ENCODE results near the gene ORM1. TPM values are rescaled to one million over a fixed set of nuclear protein-coding genes. Genes with fewer than 3 reads are reported as not detected.

ORM1 gene
- total and polyA plus RNA-seq, 9 donors, result 0.30 to 11.9 (median 2.1) TPM; not detected in 4

GRCh38 chr9:114339130-114339908 lies 16.4 kb downstream of the ORM1 start:
- Histone ChIP-seq H3K4me1 (ENCODE audit: insufficient read depth) (no peaks in the 10 kb centered on the region), H3K4me3 (no peak overlapping the region), H3K9me3 (no peaks in the 10 kb centered on the region), H3K36me3 (no peaks in the 10 kb centered on the region), H3K27me3 (no peaks in the 10 kb centered on the region), H3K27ac (no peak overlapping the region)
- 80 to 82% (median 81%) methylated on average over 16 of the region's 16 CpGs for WGBS, 3 donors
- intact Hi-C loops (cut with DNase I), result loop anchor here in 1 of 4 donors (5.0 kb wide), 1 partner anchor 48 kb away; the partner anchor contains the start of gene AKNA
- no peak for TF ChIP-seq POLR2A (IDR thresholded peaks at IDR 0.05)
- TF ChIP-seq CTCF (IDR thresholded peaks at IDR 0.05), result peak; percentile 45 to 64 (median 53)
- TF ChIP-seq EP300 (IDR thresholded peaks at IDR 0.05), result no peak
- DNase-seq, result peak in 4 of 5 donors; percentile 58 to 74 (median 62)

GRCh38 chr9:114341152-114341830 lies 18.4 kb downstream of the ORM1 start:
- 82 to 85% (median 84%) methylated on average over 12 of the region's 12 CpGs for WGBS, 3 donors
- Histone ChIP-seq H3K36me3 (no peaks in the 10 kb centered on the region), H3K4me1 (ENCODE audit: insufficient read depth) (no peaks in the 10 kb centered on the region), H3K9me3 (no peaks in the 10 kb centered on the region), H3K4me3 (no peak overlapping the region), H3K27ac (no peak overlapping the region), H3K27me3 (no peaks in the 10 kb centered on the region)
- TF ChIP-seq EP300 (IDR thresholded peaks at IDR 0.05) (no peak), CTCF (IDR thresholded peaks at IDR 0.05) (no peak), POLR2A (IDR thresholded peaks at IDR 0.05) (no peak)
- no peak for DNase-seq
- intact Hi-C loops (cut with DNase I), result no loop called here

GRCh38 chr9:114341991-114342390 lies 19.1 kb downstream of the ORM1 start:
- 87 to 94% (median 89%) methylated on average over 4 of the region's 4 CpGs for WGBS, 3 donors
- H3K36me3 ChIP-seq, result no peaks in the 10 kb centered on the region
- no peak overlapping the region for H3K4me3 ChIP-seq
- no peaks in the 10 kb centered on the region for H3K27me3 ChIP-seq
- H3K9me3 ChIP-seq, result no peaks in the 10 kb centered on the region
- DNase-seq, result no peak
- no peak overlapping the region for H3K27ac ChIP-seq
- no peaks in the 10 kb centered on the region for H3K4me1 ChIP-seq (ENCODE audit: insufficient read depth)
- intact Hi-C loops (cut with DNase I), result no loop called here
- TF ChIP-seq EP300 (IDR thresholded peaks at IDR 0.05) (no peak), POLR2A (IDR thresholded peaks at IDR 0.05) (no peak), CTCF (IDR thresholded peaks at IDR 0.05) (no peak)

- Histone ChIP-seq H3K27me3 (no peaks in the 10 kb centered on the region), H3K36me3 (no peaks in the 10 kb centered on the region), H3K4me1 (ENCODE audit: insufficient read depth) (no peaks in the 10 kb centered on the region), H3K27ac (no peak overlapping the region), H3K4me3 (no peak overlapping the region), H3K9me3 (no peaks in the 10 kb centered on the region)
- WGBS, 3 donors, result 83 to 87% (median 87%) methylated on average over 5 of the region's 5 CpGs
- TF ChIP-seq EP300 (IDR thresholded peaks at IDR 0.05), result no peak
- no peak for TF ChIP-seq POLR2A (IDR thresholded peaks at IDR 0.05)
- TF ChIP-seq CTCF (IDR thresholded peaks at IDR 0.05), result no peak
- no peak for DNase-seq
- intact Hi-C loops (cut with DNase I), result no loop called here
Measured at GRCh38 chr9:114342755-114343440, 20.0 kb downstream of the ORM1 start.
